Activated T-helper 9 cell treated with anti-CD3 and anti-CD28 coated beads, Interleukin-2, amount 50 U/mL, for 16 hours (primary cell): ENCODE results near the gene CCDC61.

ENCODE experiments used
- DNase-seq: peaks from one replicate; pipeline ENCODE4 v3.0.0-alpha.2; 2020; ENCODE audit warnings: low read depth

CCDC61 gene

GRCh38 chr19:45973553-45974338 is 21.5 kb upstream of the CCDC61 start, which contains the start of gene NOVA2:
TSS of gene NOVA2 (minus strand) at chr19:45973865. CDS start at chr19:45973351, 514 bp downstream.
- no peak for DNase-seq

GRCh38 chr19:45975306-45976070 is 19.8 kb upstream of the CCDC61 start:
- no peak for DNase-seq

DNA sequence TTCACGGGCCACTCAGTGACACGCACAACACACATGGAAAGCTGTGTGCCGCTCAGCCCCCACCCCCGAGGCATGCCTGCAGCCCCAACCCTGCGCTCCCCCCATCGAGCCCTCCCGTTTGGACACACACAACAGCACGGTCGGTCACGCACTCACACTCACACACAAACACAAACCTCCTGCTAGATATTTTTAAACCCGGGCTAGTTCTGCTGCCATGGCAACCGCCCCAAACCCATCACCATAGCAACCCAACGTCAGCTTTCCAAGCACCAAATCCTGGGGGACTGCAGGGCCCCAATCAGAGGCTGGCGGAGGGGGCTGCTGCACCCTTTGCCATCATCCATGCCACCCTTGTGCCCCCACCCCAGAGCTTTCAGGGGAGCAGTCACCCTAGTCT is 19.1 kb upstream of the CCDC61 start:
- no peak for DNase-seq

DNA sequence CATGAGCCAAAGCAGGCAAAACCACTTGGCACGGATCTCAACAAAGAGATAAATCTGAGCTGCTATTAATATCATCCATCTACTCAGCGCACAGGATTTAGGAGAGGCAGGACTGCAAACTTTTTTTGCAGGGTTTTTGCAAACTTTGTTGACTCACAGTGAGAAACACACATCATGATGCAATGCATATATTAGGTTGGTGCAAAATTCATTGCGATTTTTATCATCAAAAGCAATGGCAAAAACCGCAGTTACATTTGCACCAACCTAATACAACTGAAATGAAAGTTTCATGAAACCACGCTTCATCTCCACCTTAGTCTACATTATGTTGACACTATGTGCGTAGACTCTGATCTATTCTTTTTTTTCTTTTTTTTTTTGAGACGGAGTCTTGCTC is 17.1 kb upstream of the CCDC61 start:
- no peak for DNase-seq

GRCh38 chr19:45981350-45981749 is 13.9 kb upstream of the CCDC61 start:
- no peak for DNase-seq

DNA sequence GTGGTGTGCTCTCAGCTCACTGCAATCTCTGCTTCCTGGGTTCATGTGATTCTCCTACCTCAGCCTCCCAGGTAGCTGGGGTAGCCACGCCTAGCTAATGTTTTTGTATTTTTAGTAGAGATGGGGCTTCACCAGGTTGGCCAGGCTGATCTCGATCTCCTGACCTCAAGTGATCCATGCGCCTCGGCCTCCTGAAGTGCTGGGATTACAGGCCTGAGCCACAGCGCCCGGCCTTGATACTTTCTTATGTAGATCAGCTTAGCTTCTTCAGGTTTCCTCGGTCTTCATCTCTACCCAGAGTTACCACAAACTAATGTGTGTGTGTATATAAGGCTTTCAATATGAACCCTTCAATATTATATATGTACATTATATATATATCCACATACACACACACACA is 9.9 kb upstream of the CCDC61 start:
- DNase-seq = no peak

DNA sequence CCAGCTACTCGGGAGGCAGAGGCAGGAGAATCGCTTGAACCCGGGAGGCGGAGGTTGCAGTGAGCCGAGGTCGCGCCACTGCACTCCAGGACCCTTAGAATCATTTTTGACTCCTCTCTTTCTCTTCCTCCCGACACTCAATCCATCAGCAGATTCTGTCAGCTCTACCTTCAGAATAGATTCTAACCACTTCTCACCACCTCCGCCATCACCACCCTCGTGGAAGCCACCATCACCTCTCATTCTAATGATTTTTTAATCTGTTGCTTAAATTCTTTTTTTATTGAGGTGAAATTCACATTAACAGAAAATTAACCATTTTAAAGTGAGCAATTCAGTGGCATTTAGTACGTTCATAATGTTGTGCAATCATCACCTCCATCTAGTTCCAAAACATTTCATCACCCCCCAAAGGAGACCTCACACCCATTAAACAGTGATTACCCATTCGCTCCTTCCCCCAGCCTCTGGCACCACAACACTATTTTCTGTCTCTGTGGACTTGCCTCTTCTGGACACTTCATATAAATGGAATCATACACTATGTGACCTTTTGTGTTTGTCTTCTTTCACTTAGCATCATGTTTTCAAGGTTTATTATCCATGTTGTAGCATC is 5.0 kb upstream of the CCDC61 start:
- DNase-seq = no peak

GRCh38 chr19:45994456-45994997 is 740 bp upstream of the CCDC61 start:
- DNase-seq = no peak

- no peak for DNase-seq
Observed at GRCh38 chr19:45995715-45996385, 583 bp downstream of the CCDC61 start.

DNA sequence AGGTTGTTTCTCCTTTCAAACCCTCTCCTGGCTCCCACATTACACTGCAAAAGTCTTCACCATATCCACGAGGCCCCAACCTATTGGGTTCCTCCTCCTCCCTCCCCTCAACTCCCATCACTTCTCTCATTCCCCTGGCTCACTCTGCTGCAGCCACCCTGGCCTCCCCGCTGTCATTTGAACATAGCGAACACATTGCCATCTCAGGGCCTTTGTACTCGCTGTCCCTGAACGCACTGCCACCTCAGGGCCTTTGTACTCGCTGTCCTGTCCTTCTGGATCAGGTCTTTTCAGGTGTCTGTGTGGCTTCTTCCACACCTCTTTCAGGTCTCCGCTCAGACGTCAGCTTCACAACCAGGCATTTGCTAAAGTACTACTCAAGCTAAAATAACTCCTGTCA is 1.7 kb downstream of the CCDC61 start:
- DNase-seq = no peak

DNA sequence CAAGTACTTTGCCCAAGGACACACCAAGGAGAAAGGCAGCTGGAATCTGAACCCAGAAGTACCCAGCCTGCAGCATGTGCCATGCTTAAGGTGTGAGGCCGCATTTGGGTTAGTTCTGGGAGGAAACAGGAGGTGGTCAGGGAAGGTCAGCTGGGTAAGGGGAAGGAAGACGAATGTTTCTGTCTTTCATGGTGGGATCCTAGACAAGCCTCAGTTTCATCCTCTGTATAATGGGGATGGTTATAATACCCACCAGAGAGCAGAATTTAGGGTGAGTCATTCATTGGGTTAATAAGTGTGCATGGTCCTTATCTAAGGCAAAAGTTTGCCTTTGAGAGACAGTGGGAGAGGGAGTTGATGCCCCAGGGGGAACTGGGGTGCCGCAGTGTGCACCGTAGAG is 3.6 kb downstream of the CCDC61 start:
- DNase-seq = no peak

DNA sequence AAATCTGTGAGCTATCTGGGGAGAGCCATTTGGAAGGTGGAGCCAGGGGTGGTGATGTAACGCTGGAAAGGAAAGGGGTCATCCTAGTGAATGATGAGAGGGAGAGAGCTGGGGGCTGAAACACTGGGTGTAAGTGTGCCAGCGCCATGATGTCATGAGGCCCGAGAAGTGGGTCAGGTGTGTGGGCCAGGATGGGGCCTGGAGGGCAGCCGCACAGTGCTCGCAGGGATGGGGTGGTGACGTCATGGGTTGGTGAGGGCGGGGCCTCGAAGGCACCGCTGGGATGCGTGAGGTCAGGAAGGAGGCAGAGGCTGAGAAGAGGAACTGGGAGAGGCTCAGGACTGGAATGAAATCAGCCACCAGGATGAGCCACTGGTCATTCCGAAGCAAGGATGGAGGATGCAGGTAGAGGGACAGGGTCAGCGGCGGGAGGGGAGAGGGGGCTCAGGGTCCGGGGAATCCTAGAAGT is 4.4 kb downstream of the CCDC61 start:
- DNase-seq = no peak

GRCh38 chr19:46000491-46001246 is 5.4 kb downstream of the CCDC61 start:
- peak; percentile 55 for DNase-seq

DNA sequence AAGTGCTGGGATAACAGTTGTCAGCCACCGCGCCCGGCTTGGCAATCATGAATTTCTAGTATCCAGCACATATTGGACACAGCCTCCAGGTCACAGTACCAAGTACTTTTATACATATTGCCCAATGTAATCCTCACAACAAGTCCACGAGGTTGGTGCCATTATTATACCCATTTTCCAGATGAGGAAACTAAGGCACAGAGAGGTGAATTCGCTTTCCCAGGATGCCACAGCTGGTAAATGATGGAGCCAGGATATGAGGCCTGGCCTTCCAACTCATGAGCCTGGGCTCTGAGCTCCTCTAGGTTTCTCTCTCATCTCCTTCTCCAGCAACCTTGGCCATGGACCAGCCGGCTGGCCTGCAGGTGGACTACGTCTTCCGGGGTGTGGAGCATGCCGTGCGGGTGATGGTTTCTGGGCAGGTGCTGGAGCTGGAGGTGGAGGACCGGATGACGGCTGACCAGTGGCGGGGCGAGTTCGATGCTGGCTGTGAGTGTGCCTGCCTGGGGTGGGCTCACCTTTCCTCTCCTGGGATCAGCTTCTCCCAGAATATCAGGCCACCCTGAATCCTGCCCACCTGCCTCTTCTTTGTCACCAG is 7.5 kb downstream of the CCDC61 start:
- no peak for DNase-seq

GRCh38 chr19:46006411-46006810 is 11.1 kb downstream of the CCDC61 start:
- DNase-seq = no peak

DNA sequence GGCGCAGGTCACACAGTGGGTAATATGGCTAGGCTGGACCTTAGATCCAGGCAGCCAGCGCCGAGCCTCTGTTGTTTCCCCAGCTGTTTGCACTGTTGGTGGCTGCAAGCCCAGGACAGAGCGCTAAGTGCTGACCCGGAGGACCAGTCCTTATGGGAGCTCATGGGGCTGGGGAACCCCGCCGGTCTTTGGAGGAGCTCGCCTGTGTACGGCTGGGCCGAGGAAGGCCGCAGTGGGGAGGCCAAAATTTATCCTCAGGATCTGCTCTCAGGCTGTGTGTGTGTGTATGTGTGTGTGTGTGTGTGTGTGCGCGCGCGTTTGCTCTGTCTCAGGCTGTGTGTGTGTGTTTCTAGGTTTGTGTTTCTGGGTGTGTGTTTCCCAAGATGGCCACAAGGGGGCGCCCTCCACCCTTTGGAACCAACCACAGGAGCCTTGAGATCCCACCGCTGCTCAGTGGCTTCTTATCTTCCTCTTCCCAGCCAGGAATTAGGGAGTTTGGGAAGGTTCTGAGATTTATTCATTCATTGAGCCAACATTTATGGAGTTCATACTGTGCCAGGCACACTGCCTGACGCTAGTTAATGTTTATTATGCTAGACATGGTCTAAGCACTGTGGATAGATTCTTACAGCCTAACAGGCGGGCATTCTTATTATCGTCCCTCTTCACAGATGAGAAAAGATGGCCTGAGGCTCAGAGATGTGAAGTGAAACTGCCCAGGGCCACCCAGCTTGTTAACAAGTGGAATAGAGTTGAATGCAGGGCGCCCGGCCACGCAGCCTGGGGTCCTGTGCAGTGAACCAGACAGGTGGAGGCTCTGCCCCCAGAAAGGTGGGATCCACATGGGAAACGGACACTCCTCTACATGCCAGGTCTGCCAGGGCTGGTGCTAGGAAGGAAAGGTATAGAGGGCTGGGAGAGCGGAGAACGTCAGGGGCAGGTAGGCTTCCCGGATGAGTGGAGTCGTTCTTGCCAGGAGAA is 14.6 kb downstream of the CCDC61 start:
- DNase-seq = peak; percentile 60

DNA sequence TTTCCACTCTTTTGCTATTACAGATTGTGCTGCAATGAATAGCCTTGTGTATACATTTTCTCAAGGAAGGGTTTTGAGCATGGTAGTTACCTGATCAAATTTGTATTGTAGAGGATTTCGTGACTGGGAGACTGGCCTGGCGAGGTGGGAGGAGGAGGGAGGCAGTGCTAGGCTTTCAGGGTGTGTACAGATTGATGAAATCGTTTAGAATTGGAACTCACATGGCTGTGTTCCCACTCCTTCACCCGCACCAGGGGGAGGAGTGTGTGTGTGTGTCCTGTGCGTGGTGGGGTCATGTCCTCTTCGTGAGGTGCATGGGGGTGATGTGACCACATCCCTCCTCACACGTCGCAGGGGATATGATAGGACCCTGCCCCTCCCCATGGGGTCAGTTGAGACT is 19.3 kb downstream of the CCDC61 start:
- DNase-seq = no peak

DNA sequence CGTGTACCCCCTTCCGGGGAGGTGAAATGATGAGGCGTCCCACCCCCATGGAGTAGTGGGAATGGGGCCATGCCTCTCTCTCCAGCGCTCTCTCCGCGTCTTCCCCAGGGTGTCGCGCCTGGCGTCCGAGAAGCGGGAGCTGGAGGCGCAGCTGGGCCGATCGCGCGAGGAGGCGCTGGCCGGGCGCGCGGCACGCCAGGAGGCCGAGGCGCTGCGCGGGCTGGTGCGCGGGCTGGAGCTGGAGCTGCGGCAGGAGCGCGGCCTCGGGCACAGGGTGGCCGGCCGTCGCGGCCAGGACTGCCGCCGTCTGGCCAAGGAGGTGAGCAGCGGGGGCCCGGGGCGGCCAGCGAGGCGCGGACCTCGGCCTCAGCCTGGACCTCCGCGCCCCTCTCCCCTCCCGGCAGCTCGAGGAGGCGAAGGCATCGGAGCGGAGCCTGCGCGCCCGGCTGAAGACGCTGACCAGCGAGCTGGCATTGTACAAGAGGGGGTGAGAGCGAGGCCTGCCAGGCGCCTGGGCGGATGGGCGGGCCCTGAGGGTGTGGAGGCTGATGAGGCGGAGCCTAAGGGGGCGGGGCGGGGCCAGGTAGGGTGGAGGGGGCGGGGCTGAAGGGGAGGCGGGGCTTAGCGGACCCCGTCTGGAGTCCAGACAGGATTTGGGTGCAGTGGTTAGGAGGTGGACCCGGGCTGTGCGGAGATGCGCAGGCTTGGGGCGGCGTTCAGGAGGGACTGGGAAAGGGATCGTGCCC is 19.8 kb downstream of the CCDC61 start:
- DNase-seq = peak; percentile 57
